COR-L47 (cell line): ENCODE results near the gene GLMN.
"Not testable (repeated sequence)": the region's sequence is repeated elsewhere in the genome, so short reads cannot be mapped to it uniquely, and the experiment has no call there.

Source experiments
- DNase-seq: peaks from one replicate; lab custom pipeline; 2025; lab: John Stamatoyannopoulos, UW

GLMN gene

DNA sequence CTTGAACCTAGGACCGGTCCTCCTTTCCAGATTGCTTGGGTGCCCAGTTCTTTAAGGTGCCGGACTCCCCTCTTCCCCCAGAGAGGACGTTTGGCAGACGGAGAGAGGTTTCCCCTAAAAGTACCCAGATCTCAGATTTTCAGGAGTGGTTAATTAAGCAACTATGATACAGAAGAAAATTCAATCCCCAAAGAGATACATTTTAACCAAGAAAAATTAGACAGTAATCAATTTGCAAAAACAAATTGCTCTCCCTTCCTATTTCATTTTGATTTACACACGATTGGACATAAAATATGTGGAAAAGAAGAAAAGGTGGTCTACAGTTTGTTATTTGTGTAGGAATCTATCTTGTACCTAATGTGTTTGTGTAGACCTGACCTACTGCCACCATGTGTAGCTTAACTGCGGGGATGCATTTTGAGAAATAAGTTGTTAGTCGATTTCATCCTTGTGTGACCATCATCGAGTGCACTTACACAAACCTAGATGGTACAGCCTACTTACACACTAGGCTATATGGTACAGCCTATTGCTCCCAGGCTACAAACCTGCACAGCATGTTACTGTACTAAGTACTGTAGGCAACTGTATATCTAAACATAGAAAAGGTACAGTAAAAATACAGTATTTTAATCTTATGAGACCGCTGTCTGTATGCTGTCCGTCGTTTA lies 827 bp upstream of the GLMN start:
- DNase-seq: no peak

DNA sequence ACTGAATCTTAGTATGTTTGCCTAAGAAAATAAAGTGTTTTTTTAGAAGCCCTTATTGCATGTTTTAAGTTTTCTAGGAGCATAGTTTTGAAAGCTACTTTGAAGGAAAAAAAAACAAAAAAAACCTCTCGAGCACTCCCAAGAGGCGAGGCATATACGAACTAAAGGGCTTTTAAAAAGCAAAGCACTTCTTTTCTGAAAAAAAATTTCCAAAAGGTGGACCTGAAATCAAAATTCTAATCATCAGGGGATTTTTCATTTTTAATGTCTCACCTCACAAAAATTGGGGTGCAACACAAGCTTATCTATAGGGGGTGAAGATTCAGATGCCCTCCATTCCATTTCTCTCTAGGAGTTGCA lies 594 bp downstream of the GLMN start:
- DNase-seq: no peak

DNA sequence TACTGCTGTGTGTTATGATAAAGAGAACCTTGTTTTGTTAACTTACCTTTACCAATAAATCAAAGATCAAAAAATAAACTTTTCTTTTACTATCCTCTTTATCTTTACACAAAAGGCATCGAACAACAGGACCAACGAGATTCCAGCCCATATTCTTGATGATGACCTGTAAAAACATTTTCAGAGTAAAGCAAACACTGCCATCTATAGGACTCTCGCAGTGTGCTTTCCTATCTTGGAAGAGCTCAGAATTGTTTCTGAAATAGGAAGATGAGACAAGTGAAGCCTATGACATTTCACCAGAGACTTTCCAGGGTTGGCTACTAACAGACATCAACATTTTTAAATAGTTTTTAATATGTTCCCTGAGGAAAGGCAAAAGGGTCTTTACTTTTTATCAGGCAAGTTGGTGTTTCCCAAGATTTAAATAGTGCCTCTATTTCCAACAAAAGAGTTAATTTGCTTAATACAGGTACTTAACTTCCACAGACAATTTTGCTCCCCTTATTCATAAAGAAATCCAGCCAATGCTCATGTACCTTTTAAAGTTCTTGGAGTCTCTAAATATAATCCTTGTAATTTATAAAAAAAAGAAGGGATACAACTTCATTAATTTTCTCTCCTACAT lies 7.3 kb downstream of the GLMN start:
- DNase-seq: peak; percentile 29

DNA sequence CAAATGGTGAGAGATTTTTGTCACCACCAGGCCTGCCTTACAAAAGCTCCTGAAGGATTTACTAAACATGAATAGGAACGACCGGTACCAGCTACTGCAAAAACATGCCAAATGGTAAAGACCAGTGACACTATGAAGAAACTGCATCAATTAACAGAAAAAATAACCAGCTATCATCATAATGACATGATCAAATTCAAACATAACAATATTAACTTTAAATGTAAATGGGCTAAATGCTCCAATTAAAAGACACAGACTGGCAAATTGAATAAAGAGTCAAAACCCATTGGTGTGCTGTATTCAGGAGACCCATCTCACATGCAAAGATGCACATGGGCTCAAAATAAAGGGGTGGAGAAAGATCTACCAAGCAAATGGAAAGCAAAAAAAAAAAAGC lies 17.4 kb downstream of the GLMN start:
- DNase-seq: not testable (repeated sequence)

DNA sequence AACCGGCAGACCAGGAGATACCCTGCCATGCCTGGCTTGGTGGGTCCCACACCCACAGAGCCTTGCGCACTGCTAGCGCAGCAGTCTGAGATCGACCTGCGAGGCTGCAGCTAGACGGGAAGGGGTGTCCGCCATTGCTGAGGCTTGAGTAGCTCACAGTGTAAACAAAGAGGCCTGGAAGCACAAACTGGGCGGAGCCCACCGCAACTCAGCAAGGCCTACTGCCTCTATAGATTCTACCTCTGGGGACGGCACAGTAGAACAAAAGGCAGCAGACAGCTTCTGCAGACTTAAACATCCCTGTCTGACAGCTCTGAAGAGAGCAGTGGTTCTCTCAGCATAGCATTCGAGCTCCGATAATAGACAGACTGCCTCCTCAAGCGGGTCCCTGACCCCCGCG lies 19.0 kb downstream of the GLMN start:
- DNase-seq: not testable (repeated sequence)

DNA sequence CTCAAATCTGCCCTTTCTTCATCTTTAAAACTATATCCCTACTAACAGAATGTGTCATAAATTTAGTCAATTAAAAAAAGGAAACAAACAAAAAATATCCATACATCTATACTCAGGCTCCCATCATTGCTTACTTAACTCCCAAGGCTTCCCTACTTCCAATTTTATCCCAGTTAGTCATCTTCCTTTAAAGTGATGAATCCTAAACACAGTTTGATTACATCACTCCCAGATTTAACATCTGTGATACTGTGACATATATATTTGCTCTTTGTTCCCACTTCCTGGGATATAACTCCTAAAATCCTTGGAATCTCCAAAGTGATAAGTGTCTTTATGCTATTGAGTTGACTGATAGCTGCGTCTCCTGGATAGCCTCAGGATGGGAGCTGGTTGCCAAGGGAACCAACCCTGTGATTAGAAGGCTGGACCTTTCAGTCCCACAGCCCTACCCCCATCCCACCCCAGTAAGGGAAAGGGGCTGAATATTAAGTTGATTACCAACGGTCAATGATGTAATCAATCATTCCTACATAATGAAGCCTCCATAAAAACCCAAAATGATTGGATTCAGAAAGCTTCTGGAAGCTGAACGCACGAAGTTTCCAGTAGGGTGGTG lies 21.6 kb downstream of the GLMN start:
- no peak for DNase-seq

DNA sequence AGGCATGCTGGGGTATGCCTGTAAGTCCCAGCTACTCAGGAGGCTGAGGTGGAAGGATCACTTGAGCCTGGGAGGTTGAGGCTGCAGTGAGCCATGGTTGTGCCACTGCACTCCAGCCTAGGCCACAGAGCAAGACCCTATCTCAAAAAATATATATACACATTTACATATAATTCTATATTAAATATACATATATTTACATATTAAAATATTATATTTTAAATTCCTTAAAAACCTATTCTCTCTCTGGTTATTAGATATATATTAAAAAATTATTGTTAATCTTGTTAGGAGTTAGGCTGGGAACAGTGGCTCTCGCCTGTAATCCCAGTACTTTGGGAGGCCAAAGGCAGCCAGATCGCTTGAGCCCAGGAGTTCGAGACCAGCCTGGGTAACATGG lies 22.7 kb downstream of the GLMN start:
- no peak for DNase-seq

DNA sequence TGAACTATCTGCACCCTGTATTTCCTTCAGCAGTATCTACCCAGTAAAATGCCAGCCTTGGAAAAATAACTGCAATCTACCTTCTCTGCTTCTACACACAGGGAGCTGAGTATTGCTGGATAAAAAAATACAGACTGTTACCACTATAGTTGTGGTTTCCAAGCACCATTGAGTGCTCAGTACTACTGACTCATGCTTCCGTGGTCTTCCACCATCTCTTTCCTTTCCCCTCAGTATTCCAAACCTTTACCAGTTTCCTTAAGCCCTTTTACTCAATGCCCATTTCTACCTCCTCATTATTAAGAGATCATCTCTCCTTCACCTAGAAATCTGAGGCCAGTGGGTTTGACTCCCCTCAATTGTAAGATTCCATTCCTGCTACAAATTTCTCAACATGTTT lies 23.8 kb downstream of the GLMN start:
- no peak for DNase-seq

DNA sequence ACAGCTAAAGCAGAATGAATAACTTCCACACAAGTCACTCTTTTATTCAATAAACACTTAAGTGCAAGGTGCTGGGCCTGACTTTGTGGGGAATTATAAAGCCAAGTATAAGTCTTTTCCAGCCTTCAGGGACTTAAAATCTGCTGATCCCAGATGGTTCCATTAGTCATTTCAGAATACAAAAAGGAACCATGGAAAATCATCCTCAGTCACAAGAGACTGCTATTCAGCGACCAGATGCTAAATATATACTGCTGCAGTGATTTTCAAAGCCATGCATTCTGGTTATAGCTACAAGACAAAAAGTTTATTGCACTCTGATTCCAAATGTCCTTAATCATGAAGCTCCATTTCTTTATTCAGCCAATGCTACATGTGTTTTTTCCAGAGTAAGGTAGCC lies 25.7 kb downstream of the GLMN start:
- no peak for DNase-seq

DNA sequence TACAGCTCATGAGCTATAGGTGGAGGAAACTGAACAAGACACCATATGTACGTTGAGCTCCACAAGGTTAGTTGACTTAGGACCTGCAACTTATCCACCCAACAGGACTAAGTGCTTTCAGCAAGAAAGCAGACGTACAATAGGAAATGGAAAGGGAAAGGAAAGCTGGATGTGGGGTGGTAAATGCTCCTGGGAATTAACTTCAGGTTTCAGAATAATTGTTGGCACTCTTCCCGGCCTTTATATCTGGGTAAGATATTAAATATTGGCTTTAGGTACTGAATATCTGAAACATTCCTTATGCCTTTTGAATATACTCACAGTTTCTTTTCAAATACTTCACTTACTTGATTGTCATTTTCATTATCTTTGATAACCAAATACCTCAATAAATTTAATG lies 36.3 kb downstream of the GLMN start:
- DNase-seq: no peak

DNA sequence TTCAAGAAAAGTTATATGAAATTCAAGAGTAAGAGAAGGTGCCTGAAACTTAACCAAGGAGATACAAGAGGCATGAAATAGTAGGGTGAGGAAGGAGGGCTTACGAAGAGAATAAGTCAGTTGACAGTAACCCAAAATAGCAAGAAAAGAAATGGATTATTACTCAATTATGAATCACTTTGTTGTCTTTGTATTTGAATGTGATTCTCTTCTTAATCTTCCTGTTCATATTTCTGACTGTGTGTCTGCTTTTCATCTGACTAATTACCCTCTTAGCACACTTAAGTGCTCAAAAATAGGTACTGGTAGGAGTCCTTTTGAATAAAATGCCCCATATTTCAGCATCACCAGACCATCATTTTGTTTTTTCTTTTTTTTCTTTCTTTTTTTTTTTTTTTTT lies 39.4 kb downstream of the GLMN start:
- DNase-seq: no peak

DNA sequence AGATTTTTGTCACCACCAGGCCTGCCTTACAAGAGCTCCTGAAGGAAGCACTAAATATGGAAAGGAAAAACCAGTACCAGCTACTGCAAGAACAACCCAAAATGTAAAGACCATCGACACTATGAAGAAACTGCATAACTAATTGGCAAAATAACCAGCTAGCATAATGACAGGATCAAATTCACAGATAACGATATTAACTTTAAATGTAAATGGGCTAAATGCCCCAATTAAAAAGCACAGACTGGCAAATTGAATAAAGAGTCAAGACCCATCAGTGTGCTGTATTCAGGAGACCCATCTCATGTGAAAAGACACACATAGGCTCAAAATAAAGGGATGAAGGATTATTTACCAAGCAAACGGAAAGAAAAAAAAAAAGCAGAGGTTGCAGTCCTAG lies 44.1 kb downstream of the GLMN start:
- DNase-seq: not testable (repeated sequence)

DNA sequence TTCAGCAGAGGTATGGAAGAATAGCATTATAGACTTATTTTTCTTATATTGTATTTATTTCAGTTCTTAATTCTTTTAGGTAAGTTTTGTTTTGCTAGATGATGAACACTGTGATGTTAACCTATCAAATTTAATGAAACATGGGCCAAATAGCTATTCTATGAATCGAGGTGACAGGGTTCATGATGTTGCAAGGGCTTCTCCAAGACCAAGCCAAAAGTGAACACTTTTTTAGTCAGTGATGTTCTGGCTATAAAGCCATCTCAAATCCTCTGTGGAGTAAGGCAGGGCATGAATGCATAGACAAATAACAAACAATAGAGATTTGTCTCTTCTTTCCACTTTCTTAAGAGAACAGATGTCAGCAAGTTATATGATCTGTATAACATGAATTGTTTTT lies 54.4 kb downstream of the GLMN start:
- DNase-seq: no peak

DNA sequence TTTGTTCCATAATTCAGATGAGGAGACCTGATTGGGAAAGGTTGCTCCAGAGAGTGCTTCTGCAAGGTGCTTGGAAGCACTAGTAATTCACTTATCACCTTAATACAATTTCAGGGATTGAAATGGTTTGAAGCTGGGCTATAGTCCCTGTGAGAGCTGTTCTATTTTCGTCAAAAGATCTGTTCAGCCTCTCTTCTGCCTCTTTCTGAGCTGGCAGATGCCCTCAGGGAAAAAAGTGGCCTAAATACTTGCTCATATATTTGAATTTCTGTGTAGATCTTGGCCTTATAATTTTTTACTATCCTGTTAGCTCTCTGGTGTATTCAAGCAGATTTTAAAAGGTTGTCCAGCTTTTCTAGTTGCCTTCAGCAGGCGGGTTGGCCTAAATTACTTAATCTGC lies 58.8 kb downstream of the GLMN start:
- no peak for DNase-seq

DNA sequence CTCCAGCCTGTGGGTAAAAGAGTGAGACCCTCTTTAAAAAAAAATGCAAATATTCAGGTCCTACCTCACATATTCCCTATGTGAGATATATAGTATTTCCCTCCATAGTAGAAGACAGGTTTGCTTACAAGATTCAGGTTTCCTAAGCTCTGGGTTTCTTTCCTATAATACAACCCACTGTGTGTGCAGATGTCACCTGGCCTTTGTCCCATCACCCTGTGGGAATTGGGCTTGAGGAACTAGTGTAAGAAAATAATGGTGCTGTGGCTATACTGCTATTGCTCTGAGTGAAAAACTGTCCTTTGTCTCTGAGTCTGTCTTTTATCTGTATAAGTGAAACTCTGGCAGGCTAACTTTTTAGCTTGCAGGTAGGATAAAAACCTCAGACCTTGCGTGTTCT lies 68.1 kb downstream of the GLMN start:
- no peak for DNase-seq

DNA sequence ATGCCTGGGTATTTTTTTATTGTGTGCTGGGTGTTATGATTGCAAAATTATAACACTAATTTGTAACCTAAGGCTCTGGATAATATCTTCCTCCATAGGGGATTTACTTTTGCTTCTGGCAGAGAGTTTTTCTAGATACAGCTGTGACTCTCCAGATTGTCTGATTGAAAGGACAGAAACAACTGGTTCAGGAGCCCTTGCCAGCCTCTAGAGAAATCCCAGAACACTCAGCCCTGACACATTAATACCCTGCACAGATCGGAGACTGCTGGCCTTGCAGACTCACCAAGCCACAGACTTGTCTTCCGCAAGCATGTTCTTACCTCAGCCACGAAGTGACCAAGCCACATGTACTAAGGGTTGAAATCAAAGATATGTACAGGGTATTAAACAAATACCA lies 70.4 kb downstream of the GLMN start:
- no peak for DNase-seq

DNA sequence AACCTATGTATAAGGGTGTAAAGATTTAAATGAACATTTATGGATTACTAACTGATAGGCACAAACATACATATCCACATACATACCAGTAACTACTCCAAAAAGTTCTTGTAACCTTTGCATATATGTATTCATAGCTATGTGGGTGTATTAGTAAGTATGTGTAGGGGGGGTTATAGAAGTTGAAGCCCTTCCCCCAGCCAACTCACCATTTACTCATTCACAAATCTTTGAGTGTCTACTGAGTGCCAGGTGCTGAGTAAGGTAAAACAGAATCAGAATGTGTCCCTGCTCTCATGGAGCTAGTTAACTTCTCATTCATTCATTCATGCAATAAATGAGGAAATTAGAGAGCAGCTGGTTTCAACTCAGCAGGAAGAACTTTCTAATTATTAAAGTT lies 79.8 kb downstream of the GLMN start:
- no peak for DNase-seq

DNA sequence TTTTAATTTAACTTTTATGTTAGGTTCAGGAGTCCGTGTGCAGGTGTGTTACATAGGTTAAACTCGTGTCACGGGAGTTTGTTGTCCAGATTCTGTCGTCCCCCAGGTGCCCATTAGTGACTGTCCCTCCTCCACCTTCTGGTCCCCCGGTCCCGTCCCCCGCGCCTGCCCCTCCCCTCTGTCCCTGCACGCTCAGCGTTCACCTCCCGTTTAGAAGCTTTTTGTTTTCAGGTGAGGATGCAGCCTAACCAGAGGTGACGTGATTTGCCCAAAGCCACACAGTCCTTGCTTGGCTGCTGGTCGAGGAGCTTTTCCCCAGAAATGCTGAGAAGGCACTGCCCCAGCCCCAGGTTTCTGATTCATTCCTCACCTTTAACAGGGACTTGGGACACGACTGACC lies 80.2 kb downstream of the GLMN start:
- DNase-seq: no peak

DNA sequence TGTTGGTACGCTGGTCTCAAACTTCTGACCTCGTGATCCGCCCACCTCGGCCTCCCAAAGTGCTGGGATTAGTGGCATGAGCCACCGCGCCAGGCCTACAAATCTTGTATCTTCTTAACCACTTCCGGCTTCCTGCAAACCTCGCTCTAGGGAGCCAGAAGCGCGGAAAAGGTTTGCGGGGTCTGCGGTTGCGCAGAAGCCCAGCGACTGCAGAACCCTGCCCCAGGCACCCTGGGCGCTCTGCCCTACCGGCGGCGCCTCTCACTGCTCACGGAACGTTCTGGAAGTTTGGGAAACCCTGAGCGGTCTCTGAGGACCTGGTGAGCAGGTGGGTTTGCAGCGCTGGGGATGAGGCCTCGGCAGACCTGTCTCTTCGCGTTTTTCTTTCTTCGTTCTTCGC lies 81.1 kb downstream of the GLMN start, which contains the start of gene C1orf146:
Gene C1orf146 (plus strand): TSS at position 195 of the 400 bp plus-strand sequence. CDS start 13,506 bp downstream, outside the sequence.
- no peak for DNase-seq

DNA sequence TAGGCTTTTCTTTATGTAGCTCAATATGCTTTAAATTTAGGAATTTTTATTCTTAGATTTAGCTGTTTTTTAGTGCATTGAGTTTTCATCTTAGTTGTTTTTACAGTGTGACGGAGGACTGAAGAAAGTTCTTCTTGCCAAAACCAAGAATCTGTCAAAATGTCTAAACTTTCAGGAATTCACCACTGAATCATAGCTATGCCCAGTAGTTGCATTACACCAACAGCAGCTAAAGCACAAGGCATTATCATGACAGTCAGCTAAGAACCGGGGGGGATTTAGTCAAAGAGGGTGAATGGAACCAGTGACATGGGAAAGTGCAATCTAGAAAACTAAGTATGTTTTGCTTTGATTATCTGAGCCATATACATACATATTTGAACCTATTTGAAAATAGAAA lies 87.6 kb downstream of the GLMN start:
- DNase-seq: no peak

DNA sequence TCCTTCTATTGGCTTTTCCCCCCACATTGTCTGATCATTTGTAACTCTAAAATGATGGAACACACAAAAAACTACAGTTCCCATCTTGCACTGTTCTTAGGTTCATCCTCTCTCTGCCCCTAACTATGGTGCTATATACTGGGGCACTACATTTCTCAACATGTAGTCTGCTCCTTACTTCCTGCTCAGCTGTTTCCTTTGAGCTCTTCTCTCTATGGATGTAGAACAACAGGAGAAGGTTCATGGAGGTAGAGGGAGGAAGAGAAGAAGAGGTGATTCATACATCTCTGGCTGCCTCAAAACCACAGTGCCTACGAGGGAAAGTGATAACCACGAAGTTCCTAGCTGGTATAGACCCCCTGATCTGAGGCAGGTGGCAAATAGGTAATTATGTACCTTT lies 88.1 kb downstream of the GLMN start:
- DNase-seq: no peak

DNA sequence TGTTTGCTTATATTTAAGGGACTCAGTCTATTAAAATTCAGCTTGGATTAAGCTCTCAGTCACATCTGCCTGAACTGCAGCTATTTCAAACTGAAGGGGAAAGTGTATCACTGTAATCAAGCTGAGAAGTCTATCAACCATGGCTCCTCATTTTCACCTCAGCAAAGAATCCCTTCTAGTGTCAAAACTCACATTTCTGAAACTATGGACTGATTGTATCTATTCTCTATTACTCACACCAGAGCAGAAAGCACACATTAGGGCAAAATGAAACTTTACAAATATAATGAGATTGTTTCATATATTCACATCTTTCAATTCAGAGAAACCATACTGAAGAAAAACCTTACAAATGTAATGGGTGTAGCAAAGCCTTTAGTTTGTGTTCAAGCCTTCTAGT lies 95.7 kb downstream of the GLMN start:
- DNase-seq: no peak

DNA sequence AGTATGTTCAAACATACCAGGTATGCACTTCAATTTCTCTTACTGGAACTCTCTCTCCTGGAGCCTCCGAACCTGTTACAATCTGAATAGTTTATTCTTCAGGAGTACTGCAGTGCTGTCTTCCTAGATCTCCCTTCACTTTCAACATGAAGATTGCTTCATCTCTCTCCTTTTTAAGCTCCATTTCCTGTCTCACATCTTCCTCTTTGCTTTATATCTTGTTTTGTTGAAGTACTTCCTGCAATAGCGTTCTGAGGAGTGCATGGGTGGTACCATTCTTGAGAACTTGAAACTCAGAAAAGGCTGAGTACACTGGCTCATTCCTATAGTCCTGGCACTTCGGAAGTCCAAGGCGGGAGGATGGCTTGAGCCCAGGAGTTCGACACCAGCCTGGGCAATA lies 96.8 kb downstream of the GLMN start:
- DNase-seq: no peak
